HL-60 (cell line): ENCODE measurements around the gene BCAS4.

Source experiments
- DNase-seq, 2 experiments: peaks; one replicate each; pipeline ENCODE4 v3.0.0-alpha.2; 2010 to 2020; ENCODE audit warnings: low read depth in 1 of 2, low spot score in 1 of 2
- H3K27ac ChIP-seq: fragments of 250-450 bp; sonication (Bioruptor Pico); replicated peaks from 2 replicates; pipeline ENCODE4 v1.5.1; 2020; ENCODE audit warnings: mild to moderate bottlenecking, moderate library complexity
- H3K27me3 ChIP-seq: fragments of 250-450 bp; sonication (Bioruptor Pico); 2 replicates; pipeline ENCODE4 v1.5.1; 2021; ENCODE audit warnings: mild to moderate bottlenecking, moderate library complexity; ENCODE audit not compliant: insufficient read depth, poor library complexity, severe bottlenecking
- H3K4me3 ChIP-seq: replicated peaks from 2 replicates; pipeline ENCODE4 v1.5.1; 2011; ENCODE audit warnings: mild to moderate bottlenecking, control low read depth, low read length; ENCODE audit not compliant: insufficient read depth
- CTCF ChIP-seq: IDR thresholded peaks from one replicate; pipeline ENCODE4 v1.5.1; 2011; ENCODE audit warnings: low read length, control low read depth, inconsistent platforms; ENCODE audit not compliant: insufficient read depth
- GABPA ChIP-seq: IDR thresholded peaks from 2 replicates; pipeline ENCODE4 v1.6.1; 2012; ENCODE audit warnings: low read depth
- POLR2AphosphoS5 ChIP-seq: IDR thresholded peaks from 2 replicates; pipeline ENCODE4 v1.6.1; 2012; ENCODE audit warnings: low read depth
- REST ChIP-seq: IDR thresholded peaks from 2 replicates; pipeline ENCODE4 v1.6.1; 2012; ENCODE audit warnings: low read depth; ENCODE audit not compliant: insufficient replicate concordance
- SPI1 ChIP-seq: IDR thresholded peaks from 2 replicates; pipeline ENCODE4 v1.6.1; 2012; ENCODE audit warnings: low read depth, mild to moderate bottlenecking, borderline replicate concordance

The BCAS4 gene

GRCh38 chr20:50820515-50821256, 25.8 kb downstream of the BCAS4 start:
- Histone ChIP-seq H3K4me3 (no peak overlapping the region), H3K27ac (no peak overlapping the region), H3K27me3 (no peaks in the 10 kb centered on the region)
- DNase-seq, result no peak
- TF ChIP-seq SPI1 (no peak), POLR2AphosphoS5 (no peak), CTCF (no peak), GABPA (no peak), REST (no peak)

GRCh38 chr20:50821257-50821921, 26.5 kb downstream of the BCAS4 start:
- no peak for DNase-seq
- TF ChIP-seq REST, result no peak
- TF ChIP-seq GABPA, result no peak
- no peak for TF ChIP-seq POLR2AphosphoS5
- no peak for TF ChIP-seq CTCF
- TF ChIP-seq SPI1, result no peak
- H3K27me3 ChIP-seq, result no peaks in the 10 kb centered on the region
- H3K27ac ChIP-seq, result no peak overlapping the region
- H3K4me3 ChIP-seq, result no peak overlapping the region

DNA sequence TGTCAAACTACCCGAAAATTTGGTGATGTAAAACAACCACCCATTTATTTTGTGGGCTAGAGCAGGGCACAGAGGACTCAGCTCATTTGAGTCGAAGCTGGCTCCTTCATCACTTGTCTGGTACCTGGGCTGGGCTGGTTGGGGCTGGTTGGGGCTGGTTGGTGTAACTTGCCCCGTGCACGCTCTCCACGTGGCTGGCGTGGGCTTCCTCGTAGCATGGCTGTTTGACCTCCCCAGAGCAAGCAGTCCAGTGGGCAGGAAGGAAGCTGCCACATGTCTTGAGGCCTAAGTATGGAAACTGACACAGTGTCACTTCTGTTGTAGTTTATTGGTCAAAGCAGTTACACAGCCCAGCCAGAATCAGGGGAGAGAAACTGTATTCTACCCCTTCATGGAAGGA, 27.1 kb downstream of the BCAS4 start:
- DNase-seq, result no peak
- H3K4me3 ChIP-seq, result no peak overlapping the region
- H3K27me3 ChIP-seq, result no peaks in the 10 kb centered on the region
- TF ChIP-seq POLR2AphosphoS5 (no peak), SPI1 (no peak), GABPA (no peak), REST (no peak), CTCF (no peak)
- H3K27ac ChIP-seq, result no peak overlapping the region
